HG02973 (cell line): Measurements from ENCODE around the gene ZNF705A.
A peak's percentile ranks its signal among the peaks of the same experiment; 100 is the strongest.
"Not testable (repeated sequence)": the region's sequence is repeated elsewhere in the genome, so short reads cannot be mapped to it uniquely, and the experiment has no call there.

Experiments
- ATAC-seq: cut with Tn5 transposase; IDR thresholded peaks from one replicate; pipeline ENCODE4 v1.9.1; 2021; ENCODE audit warnings: moderate library complexity; ENCODE audit not compliant: unreplicated experiment

Gene ZNF705A

GRCh38 chr12:8156845-8157244 is at the start of gene ZNF705A:
Gene ZNF705A, plus strand, starts transcription at chr12:8157015. Its CDS starts 15,611 bp downstream, at chr12:8172626.
- ATAC-seq, result no peak

GRCh38 chr12:8108808-8109398 is 47.9 kb upstream of the ZNF705A start:
- no peak for ATAC-seq

DNA sequence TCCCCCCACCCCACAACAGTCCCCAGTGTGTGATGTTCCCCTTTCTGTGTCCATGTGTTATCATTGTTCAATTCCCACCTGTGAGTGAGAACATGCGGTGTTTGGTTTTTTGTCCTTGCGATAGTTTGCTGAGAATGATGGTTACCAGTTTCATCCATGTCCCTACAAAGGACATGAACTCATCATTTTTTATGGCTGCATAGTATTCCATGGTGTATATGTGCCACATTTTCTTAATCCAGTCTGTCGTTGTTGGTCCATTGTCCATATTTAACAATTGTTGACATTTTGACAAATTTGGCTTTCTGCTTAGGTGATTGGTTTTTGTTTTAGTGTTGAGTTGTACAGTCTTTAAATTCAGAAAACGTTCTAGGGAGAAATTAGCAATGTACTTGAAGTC is 43.7 kb upstream of the ZNF705A start:
- ATAC-seq, result not testable (repeated sequence)

GRCh38 chr12:8120072-8120713 is 36.6 kb upstream of the ZNF705A start:
- ATAC-seq, result no peak

- ATAC-seq, result no peak
Measured at GRCh38 chr12:8123124-8123912, 33.5 kb upstream of the ZNF705A start, which contains the start of gene CLEC4A. Gene CLEC4A, plus strand, starts transcription at chr12:8123617. Its CDS starts 262 bp downstream, at chr12:8123879.

DNA sequence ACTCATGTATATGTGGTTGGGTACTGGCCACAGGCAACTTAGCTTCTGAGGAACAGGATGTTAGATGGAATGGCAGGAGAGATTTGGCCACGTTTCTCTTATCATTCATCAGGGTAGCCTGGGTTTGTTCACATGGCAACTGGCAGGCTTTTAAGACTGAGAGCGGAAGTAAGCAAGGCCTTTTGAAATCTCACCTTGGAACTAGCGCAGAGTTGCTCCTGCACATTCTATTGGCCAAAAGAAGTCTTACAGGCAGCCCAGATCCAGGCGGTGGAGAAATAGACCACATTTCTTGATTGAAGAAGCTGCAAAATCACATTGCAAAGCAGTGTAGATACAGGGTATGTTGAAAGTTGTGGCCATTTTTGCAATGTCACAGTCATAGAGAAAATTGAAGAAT is 29.7 kb upstream of the ZNF705A start:
- ATAC-seq, result no peak

GRCh38 chr12:8133636-8134397 is 23.0 kb upstream of the ZNF705A start:
- peak; percentile 71 for ATAC-seq

DNA sequence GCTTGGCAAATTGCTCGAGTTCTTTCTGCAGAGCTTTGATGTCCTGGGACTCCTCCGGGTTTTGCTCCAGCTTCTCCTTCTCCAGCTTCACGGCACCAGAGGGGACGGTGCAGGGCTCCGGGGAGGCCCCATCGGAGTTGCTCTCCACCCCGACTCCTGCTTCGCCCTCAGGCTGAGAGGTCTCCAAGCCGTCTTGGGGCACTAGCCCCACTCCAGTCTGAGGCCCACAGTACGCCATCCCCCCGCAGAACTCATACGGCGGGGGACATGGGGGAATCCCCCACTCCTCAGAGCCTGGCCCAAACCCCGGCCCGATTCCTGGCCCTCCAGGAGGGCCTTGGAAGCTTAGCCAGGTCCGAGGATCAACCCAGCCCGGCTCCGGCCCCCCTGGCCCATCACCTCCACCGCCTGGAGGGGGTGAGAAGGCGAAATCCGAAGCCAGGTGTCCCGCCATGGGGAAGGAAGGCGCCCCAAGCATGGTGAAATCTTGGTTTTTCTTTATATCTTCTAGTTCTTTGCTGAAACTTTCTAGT is 22.4 kb upstream of the ZNF705A start:
- ATAC-seq, result not testable (repeated sequence)

DNA sequence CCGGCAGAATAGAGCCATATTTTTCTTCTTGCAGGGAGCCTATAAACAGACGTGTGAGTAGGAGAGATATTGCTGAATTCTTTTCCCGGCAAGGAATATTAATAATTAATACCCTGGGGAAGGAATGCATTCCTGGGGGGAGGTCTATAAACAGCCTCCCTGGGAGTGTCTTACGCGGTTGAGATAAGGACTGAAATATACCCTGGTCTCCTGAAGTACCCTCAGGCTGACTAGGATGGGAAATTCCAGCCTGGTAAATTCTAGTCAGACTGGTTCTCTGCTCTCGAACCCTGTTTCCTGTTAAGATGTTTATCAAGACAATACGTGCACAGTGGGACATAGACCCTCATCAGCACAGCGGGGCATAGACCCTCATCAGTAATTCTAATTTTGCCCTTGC is 15.2 kb upstream of the ZNF705A start:
- not testable (repeated sequence) for ATAC-seq

DNA sequence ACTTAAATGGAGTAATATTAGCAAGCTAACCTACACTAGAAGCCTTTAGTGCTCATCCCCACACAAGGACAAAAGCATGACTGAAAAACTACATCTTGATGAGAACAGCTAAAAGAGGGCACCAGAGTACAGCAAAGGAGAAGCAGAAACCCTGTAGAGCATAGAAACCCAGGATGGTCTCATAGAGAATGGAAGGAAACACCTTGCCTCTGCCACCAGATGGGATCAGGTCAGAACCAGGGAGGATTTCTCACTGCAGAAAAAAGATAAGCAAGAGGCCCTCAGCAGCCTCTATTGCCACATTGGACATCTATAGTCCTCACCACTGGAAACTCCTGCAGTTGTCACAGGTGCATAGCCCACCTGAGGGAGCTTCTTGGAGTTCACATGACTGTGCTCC is 13.6 kb upstream of the ZNF705A start:
- ATAC-seq, result no peak

DNA sequence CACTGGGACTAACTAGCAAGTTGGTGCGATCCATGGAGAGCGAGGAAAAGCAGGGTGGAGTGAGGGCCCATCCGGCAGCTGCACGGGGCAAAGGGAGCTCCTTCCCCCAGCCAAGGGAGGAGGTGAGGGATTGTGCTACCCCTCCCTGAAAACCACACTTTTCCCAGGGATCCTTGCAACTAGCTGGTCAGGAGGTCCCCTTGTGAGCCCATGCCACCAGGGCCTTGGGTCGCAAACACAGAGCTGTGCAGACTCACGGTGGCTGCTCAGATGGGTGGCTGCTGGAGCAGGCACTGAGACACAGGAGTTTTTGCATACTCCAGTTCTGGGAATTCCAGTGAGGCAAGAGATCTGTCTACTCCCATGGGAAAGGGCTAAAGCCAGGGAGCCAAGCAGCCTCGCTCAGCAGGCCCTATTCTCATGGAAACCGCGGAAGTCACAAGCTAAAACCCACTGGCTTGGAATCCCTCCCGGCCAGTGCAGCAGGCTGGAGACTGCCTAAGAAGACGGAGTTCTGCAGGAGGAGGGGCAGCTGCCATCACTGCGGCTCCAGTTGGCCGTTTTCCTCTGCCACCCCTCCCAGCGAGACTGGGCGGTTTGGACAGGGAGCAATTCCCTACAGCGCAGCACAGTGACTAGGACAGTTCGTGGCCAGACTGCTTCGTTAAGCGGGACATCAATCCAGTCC is 10.9 kb upstream of the ZNF705A start:
- ATAC-seq, result no peak

GRCh38 chr12:8146442-8146771 is 10.4 kb upstream of the ZNF705A start:
- no peak for ATAC-seq

- no peak for ATAC-seq
Measured at GRCh38 chr12:8154526-8154925, 2.3 kb upstream of the ZNF705A start.

GRCh38 chr12:8156416-8156815 is 399 bp upstream of the ZNF705A start:
- no peak for ATAC-seq

DNA sequence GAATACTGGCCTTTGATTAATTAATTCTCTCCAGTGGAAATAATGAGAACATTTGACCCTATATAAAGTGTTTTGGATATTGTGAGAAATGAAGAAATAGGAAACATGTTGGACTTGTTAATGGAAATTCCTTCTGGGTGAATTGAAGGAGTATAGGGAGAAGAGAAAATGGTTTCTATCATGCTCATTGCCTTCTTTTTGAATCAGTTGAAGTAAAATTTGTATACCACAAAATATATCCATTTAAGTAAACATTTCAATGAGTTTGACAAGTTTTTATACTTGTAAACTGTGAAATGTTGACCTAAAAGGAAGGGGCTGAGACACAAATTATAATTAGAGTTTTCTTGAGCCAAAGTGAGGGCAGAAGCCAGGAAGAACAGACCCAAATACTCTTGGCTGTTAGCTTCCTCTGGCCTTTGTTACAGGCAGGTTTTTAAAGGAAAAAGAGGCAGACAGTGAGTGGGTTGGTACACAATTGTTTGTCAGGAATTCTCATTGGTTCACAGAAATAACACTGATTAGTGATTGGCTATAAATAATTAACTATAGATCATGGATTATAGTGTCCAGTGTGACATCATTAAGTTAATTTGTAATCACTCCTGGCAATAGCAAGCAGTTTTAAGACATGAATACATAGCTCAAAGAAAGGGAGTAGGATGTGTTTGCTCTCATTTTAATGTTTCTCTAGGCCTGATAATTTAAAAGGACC is 826 bp downstream of the ZNF705A start:
- ATAC-seq, result no peak

DNA sequence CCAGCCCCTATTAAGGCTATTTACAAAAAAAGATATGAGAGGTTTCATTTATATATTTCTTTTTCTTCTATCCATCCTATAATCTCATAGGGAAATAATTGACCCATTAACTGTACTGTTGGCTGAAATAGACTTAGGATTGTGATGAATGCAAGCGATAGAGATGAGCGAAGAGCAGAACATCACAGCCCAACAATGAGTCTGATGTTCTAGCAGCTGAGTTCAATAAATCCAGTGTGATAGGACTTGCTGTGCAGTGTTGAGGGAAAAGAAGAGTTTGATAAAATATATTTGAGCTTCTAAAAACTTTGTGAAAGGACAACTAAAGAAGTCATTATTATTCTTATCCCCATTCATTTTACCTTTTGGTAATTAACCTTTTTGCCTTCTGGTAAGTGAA is 16.1 kb downstream of the ZNF705A start:
- not testable (repeated sequence) for ATAC-seq

GRCh38 chr12:8179989-8180585 is 23.3 kb downstream of the ZNF705A start:
- not testable (repeated sequence) for ATAC-seq

GRCh38 chr12:8181271-8181670 is 24.5 kb downstream of the ZNF705A start:
- ATAC-seq, result not testable (repeated sequence)

DNA sequence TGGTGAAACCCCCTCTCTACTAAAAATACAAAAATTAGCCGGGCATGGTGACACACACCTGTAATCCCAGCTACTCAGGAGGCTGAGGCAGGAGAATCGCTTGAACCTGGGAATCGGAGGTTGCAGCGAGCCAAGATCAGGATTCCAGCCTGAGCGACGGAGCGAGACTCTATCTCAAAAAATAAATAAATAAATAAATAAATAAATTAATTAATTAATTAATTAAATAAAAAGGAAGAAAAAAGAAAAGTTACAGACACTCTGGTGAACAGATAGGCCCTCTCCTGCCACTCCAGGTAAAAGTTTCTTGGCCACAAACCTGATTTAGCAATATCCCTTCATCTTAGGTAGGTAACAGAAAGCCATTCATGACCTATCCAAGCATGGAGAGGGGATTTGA is 26.1 kb downstream of the ZNF705A start:
- not testable (repeated sequence) for ATAC-seq
